GM21529 (cell line): ENCODE measurements around the gene NCK1.
"Not testable (repeated sequence)": the region's sequence is repeated elsewhere in the genome, so short reads cannot be mapped to it uniquely, and the experiment has no call there.

Source experiments
- ATAC-seq: cut with Tn5 transposase; IDR thresholded peaks from one replicate; pipeline ENCODE4 v1.9.1; 2021; ENCODE audit not compliant: unreplicated experiment

Gene NCK1

DNA sequence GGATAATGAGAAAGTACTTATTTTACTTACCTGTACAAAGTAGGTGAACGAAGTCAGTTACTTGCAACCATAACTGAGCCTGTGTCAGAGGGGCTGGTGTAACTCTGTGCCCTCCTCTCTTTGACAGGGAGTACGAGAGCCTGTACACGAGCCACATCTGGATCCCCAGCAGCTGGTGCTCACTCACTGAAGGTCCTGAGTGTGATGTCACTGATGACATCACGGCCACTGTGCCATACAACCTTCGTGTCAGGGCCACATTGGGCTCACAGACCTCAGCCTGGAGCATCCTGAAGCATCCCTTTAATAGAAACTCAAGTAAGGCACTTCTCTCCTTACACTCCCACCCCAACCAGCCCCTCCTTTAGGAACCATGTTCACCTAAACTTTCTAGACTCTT lies 120.0 kb downstream of the NCK1 start:
- ATAC-seq = no peak

DNA sequence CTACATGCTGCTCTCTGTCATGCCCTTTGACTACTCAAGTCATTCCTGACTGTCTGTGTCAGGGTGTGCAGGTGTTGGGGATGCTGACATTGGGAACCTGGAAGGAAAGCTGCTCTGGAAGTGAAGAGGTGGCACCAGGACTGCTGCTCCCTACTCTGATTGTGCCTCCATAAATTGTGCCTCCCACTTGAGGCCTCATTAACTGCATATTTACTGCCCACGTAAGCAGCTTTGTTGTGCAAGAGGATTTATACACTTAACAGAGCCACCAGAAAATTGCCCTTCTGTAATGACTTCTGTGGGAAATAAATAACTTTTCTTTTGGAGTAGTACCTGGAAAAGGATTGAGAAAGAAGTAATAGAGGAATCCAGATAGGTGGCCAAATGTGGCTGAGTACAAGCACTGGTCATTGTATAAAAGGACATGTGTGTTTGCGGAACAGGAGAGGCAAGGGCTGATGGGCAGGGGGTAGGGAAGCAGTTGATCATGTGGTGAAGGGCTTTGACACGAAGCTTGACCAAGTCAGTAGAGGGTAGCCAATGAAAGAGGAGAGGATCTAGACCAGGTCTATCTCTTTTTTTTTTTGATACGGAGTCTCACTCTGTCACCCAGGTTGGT lies 120.6 kb downstream of the NCK1 start:
- ATAC-seq = no peak

- ATAC-seq = no peak
Observed at GRCh38 chr3:136984837-136985236, 122.8 kb downstream of the NCK1 start.

DNA sequence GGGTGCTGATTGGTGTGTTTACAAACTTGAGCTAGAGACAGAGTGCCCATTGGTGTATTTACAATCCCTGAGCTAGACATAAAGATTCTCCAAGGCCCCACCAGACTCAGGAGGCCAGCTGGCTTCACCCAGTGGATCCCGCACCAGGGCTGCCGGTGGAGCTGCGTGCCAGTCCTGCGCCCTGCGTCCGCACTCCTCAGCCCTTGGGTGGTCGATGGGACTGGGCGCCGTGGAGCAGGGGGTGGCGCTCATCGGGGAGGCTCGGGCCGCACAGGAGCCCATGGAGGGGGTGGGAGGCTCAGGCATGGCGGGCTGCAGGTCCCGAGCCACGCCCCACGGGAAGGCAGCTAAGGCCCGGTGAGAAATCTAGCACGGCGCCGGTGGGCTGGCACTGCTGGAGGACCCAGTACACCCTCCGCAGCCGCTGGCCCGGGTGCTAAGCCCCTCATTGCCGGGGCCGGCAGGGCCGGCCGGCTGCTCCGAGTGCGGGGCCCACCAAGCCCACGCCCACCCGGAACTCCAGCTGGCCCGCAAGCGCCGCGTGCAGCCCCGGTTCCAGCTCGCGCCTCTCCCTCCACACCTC lies 125.5 kb downstream of the NCK1 start:
- not testable (repeated sequence) for ATAC-seq

DNA sequence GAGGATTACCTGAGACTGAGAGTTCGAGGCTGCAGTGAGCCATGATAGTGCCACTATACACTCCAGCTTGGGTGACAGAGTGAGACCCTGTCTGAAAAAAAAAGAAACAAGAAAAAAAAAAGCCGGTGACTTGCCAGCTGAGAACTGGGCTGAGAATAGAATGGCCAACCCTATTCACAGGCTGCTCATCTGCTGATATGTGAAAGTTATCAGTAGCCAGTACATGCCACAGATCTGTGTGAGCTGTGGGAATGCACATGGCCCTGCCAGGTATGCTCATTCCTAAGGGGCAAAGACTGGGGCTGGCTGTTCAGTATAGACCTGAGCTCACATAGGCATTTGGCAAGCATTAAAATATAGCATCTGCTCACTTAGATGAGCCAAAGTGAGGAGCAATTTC lies 126.6 kb downstream of the NCK1 start:
- ATAC-seq = no peak

- ATAC-seq = no peak
Observed at GRCh38 chr3:136989781-136990524, 127.9 kb downstream of the NCK1 start.

DNA sequence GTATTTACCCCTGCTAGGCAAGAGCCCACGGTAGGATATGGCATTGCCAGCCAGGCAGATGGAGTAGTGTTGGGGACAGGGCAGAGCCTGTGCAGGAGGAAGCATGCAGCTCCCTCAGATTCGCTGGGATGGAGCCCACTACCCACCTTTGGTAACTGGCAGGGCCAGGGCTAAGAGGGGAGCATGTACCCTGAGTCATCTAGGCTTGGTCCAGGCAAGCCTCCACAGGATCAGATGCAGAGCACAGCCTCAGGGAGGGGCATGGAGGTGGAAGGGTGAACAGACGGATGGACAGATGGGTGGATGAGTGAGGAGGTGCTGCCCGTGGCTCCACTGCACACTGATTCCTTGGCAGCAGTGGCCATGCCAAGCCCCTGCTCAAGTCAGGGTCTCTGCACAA lies 128.8 kb downstream of the NCK1 start:
- ATAC-seq = no peak

- no peak for ATAC-seq
Observed at GRCh38 chr3:136992115-136992514, 130.1 kb downstream of the NCK1 start.

- no peak for ATAC-seq
Observed at GRCh38 chr3:136994772-136995516, 132.9 kb downstream of the NCK1 start.

- no peak for ATAC-seq
Observed at GRCh38 chr3:136995652-136996051, 133.6 kb downstream of the NCK1 start.
